Stimulated activated CD8-positive, alpha-beta memory T cell treated with anti-CD3 and anti-CD28 coated beads, Interleukin-7, amount 100 ng/mL, for 1 hour (primary cell): ENCODE measurements around the gene IGF2R.
"Not testable (repeated sequence)": the region's sequence is repeated elsewhere in the genome, so short reads cannot be mapped to it uniquely, and the experiment has no call there.

Experiments
- DNase-seq, 2 donors: peaks; one replicate each; pipeline ENCODE4 v3.0.0-alpha.2; 2020; ENCODE audit warnings: low read depth in 2 of 2

Gene IGF2R

DNA sequence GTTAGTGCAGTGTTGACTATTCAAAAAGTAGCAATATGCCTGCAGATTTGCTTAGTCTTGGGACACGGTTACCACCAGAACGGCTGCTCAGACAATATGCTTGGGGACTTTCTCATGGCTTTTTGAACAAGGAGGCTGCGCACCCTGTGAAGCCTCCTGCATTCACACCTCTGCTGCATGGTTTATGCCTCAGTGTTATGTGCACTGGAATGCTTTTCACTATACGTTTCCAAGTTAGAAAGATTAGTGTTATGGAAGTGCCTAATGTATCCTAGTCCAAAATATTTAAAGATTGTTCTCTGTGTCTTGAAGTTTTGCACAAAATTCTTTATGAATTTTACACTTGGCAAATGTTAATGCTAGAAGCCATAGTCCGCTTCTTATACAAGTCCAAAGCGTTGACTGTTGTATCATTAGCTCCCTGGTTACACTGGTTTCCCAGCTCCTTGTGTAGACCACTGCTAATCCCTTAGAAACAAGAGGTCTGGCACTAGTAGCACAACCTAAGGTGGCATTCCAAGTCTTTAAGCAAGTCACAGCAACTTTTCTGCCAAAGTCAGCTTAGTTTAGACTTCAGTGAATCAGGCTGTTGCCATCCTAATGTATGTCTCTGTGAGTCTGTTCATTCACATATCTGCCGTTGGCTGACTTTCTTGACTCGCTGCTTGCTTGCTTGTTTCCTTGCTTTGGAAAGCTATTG, 126.4 kb downstream of the IGF2R start:
- no peak for DNase-seq

DNA sequence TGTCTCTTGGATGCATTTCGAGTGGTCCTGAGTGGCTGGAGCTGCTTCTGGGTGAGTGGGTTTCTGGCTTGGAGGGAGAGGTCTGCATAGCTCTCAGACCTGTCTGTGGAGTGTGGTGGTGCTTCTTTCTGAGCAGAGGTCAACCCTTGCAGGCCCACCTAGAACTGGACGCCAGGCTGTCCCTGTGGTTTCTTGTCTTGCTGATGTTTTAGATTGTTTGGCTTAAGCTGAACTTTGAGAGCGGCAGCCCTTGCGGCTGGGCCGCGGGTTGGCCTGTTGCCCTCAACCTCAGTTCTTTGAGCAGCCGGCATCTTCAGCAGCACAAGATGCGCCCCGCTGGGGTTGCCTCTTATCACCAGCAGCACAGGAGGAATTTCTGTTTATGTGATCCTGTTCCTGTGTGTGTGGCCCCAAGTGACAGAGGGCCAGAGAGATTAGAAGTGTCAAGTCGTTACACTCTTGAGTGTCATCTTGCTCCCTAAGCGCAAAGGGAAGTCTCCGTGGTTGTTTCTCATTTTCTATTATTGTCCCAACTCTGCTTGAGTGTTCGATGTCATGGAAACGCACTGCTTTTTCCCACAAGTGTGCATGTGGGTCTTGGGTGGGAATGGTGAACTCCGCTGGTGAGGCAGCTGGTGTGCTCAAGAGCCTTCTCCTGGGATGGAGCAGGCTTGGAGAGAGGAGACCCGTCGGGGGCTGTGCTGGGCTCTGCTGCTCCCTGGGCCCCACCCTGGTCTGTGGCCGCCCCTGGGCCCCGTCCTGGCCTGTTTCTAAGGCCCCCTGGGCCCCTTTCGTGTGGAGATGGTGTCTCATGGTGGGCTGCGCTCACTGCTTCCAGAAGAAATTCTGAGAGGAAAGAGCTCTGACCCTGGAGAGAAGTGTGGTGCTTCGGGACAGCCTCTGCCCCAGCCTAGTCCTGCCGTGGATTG, 132.7 kb downstream of the IGF2R start:
- no peak for DNase-seq

DNA sequence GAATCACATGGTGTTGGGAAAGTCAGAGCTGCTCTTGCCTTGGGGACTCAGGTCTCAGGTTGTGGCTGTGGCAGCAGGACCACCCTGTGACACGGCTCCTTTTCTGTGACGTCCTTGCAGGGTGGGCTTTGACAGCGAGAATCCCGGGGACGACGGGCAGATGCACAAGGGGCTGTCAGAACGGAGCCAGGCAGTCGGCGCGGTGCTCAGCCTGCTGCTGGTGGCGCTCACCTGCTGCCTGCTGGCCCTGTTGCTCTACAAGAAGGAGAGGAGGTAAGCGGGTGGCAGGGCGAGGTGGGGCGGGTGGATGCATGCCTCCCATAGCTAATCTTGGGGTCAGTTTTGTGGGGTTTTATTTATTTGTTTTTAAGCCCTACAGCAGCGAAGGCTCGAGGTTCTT, 133.5 kb downstream of the IGF2R start:
- DNase-seq: no peak

DNA sequence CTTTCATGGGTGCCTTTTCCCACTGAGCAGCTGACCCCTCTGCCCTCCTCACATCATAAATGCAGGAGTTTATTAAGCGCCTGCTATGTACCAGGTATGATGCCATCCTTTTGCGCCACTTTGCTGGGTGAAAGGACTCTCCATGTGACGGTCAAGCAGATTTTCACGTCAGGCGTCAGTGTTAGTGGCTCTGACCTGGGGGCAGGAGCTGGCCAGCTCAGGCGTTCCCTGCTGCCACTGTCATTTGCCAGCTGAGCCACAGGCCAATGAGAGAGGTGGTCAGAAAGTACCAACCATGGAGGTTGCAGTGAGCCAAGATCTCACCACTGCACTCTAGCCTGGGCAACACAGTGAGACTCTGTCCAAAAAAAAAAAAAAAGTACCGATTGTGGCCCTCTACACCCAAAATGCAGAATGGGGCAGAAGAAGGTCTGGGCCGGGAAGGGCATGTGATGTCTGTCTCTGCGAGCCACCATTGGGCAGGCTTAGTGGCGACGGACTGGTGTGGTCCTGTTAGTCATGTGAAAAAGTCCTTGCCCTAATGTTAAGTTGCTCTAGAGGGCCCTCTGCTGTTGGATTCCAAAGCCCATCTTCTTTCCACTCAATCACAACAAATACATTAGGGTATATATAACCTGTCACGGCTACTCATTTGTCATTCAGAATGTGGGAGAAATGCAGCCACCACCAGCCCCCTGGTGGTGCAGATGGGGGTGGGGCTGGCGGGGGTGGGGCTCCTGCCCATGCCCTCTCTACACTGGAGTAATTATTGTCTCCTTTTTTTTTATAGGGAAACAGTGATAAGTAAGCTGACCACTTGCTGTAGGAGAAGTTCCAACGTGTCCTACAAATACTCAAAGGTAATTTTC, 134.3 kb downstream of the IGF2R start:
- DNase-seq: no peak

DNA sequence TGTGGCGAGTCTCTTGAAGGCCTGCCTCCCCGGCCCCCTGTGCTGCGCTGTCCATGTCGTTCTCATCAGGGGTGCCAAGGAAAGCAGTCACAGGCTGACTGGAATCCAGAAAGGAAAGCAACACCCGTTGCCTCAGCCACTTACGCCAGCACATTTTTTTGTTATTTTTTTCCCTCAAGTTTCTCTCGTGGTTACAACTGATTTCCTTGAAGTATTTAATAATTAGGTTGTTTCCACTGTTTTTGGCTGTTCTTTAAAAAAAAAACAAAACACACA, 134.9 kb downstream of the IGF2R start:
- DNase-seq: no peak

DNA sequence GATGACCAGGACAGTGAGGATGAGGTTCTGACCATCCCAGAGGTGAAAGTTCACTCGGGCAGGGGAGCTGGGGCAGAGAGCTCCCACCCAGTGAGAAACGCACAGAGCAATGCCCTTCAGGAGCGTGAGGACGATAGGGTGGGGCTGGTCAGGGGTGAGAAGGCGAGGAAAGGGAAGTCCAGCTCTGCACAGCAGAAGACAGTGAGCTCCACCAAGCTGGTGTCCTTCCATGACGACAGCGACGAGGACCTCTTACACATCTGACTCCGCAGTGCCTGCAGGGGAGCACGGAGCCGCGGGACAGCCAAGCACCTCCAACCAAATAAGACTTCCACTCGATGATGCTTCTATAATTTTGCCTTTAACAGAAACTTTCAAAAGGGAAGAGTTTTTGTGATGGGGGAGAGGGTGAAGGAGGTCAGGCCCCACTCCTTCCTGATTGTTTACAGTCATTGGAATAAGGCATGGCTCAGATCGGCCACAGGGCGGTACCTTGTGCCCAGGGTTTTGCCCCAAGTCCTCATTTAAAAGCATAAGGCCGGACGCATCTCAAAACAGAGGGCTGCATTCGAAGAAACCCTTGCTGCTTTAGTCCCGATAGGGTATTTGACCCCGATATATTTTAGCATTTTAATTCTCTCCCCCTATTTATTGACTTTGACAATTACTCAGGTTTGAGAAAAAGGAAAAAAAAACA, 136.1 kb downstream of the IGF2R start:
- no peak for DNase-seq

DNA sequence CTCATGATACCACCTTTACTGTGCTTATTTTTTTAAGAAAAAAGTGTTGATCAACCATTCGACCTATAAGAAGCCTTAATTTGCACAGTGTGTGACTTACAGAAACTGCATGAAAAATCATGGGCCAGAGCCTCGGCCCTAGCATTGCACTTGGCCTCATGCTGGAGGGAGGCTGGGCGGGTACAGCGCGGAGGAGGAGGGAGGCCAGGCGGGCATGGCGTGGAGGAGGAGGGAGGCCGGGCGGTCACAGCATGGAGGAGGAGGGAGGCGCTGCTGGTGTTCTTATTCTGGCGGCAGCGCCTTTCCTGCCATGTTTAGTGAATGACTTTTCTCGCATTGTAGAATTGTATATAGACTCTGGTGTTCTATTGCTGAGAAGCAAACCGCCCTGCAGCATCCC, 137.1 kb downstream of the IGF2R start:
- DNase-seq: no peak

DNA sequence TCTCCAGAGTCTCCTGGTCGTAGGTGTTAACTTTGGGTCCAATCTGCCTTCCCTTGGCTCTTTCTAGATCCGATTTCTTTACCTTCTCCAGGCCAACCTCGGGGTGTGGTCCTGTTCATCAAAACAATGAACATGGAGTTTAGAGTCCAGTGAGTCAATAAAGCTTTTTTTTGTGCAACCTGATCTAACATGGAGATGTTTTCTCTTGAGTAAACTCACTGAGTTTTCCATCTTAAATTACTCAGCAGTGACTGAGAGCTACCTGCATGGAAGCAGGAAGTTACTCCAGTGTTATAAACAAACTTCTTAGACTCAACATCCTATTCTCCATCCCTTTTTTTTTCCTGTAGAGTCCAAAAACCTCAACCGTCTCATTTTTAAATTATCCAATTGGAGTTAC, 137.8 kb downstream of the IGF2R start:
- DNase-seq: no peak

DNA sequence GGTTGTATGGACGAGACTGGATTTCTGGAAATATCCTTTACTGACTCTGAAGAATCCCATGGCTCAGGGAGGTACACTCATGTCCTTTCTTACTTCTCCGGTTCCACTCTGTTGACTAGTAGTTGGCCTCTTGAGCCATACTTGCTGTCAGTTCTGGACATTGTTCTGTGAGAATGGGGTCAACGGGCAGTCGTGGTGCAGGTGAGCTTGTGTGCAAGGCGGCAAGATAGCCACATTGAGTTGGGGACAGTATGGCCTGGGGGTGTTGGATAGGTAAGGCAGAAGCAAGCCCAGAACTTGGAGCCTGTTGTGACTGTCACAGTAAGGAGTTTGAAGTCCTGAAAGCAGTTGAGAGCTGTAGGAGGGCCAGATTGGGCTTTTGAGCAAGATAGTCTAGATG, 139.2 kb downstream of the IGF2R start:
- DNase-seq: no peak

DNA sequence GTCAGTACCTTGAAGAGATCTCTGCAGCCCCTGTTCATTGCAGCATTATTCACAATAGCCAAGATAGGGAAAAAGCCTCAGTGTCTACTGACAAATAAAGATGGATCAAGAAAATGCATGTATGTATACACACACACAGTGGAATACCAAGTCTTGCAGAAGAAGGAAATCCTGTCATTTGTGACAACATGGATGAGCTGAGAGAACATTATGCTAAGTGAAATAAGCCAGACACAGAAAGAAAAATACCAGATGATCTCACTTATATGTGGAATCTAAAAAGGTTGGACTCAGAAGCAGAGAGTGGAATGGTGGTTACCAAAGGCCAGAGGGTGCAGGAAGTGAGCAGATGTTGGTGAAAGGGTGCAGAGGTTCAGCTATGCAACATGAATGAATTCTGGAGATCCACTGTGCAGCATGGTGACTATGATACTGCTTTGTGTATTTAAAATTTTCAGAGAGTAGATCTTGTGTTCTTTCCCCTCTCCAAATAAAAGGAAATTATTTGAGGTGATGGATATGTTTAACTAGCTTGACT, 141.8 kb downstream of the IGF2R start:
- no peak for DNase-seq

DNA sequence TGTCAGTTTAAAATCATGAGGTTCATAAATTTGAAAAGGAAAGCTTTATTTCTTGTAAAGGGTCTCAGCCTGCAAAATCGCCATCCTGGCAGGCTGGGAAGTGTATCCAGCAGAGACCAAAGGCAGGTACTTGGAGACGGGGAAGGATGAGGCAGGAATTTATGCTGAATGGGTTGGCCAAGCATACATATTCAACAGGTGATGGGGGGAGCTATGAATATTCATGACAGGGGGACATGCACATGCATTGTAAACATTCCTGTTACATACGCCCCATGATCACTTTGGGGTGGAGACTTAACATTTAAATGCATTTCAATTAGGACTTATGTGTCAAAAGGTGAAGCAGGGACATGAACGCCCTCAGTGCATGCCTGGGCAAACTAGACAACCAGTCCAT, 142.9 kb downstream of the IGF2R start:
- DNase-seq: no peak

DNA sequence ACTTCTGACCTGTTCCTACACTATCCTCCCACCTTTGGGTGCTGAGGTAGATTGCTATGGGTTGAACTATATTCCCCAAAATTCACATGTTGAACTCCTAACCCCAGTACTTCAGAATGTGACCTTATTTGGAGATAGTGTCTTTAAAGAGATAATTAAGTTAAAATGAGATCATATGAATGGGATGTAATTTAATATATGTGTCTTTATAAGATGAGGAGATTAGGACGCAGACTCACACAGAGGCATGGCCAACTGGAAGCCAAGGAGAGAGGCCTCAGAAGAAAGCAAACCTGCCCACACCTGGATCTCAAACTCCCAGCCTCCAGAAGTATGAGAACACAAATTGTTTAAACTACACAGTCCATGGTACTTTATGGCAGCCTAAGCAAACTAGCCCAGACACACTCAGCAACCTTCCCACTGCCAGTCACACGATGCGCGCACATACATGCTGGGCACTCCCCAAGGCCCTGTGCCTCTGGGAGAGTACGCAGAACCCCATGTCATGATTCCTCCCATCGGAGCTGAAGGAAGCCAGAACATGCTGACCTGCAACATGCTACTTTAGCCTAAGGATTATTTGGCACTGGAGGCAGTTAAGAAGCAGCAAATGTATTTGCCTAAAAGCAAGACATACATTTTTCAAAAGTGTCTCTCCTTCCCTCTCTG, 143.9 kb downstream of the IGF2R start:
- DNase-seq: no peak

DNA sequence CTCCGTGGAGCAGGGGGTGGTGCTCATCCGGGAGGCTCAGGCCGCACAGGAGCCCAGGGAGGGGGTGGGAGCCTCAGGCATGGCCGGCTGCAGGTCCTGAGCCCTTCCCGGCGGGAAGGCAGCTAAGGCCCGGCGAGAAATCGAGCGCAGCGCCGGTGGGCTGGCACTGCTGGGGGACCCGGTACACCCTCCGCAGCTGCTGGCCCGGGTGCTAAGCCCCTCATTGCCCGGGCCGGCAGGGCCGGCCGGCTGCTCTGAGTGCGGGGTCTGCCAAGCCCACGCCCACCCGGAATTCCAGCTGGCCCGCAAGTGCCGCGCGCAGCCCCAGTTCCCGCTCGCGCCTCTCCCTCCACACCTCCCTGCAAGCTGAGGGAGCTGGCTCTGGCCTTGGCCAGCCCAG, 145.7 kb downstream of the IGF2R start:
- DNase-seq: not testable (repeated sequence)

DNA sequence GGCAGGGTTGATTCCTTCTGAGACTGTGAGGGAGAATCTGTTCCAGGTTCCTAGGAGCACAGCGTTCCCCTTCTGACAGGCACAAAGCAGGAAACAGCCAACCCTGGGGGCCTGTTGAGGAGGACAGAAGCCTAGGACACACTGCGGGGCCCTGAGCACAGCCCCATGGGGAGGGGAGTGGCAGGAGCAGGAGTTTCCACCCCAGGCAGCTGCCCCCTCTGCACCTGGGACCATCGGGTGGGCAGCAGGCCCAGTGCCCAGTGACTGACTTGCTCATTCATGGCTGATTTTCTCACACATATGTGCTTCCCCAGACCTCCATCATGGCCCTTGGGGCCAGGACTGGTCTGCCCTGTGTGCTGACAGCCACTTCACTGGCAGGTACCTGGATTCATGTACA, 146.5 kb downstream of the IGF2R start:
- DNase-seq: no peak

DNA sequence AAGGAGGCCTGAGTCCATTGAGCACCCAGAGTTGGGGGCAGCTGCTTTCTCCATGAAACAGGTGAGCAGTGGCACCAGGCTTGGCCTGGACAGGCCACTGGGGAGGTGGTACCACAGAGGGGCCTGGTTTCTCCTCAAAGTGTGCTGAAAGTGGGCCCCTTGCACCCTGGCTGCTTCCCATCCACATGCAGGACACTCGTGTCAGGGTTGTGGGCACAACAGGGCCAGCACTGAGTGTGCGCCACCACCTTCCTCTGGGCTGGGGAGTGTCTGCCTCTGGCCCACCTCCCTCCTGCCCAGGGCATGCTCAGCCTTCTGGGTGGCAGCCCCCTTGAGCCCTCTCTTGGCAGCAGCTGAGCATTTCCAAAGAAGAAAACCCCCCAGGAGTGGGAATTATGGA, 147.5 kb downstream of the IGF2R start:
- no peak for DNase-seq

DNA sequence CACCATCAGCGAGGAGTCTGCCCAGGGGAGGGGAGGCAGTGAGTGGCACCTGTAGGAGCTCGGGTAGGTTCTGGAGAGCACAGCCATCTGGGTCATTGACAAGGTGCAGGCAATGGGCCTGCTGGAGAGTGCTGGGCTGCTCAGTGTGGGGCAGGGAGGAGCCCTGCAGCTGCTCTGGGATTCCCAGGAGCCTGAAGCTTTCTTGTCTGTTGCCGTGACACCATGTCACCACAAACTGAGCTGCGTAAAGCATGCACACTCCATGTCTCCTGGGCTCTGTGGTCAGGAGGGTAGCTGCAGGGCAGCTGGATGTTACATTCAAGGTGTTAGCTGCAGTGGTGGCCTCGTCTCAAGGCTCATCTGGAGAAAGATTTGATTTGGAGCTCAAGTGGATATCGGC, 148.3 kb downstream of the IGF2R start:
- DNase-seq: no peak

DNA sequence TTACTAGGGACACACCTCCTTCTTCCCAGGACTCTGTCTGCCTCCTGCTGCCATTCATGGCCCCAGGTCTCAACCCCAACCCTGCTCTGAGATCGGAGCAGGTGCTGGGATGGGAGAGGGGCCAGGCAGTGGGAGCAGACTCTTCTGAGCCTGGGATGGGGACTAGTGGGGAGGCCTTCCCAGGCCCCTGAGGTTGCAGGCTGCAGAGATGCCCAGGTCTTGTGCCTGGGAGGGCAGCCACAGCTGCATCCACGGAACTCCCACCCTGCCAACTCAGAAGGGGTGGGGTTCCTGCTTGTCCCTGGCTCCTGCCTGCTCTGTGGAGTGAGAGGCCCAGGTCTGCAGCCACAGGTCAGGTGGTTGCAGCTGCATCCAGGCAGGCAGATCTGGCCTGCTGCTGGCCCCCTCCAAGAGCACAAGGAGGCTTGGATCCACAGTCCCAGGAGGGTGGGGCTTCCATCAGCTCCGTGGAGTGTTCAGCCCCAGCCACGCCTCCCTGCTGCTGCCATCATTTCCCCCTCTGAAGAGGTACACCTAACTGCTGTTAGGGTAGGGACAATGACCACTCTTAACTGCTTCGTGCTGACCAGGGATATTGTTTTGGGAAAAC, 149.8 kb downstream of the IGF2R start:
- no peak for DNase-seq

DNA sequence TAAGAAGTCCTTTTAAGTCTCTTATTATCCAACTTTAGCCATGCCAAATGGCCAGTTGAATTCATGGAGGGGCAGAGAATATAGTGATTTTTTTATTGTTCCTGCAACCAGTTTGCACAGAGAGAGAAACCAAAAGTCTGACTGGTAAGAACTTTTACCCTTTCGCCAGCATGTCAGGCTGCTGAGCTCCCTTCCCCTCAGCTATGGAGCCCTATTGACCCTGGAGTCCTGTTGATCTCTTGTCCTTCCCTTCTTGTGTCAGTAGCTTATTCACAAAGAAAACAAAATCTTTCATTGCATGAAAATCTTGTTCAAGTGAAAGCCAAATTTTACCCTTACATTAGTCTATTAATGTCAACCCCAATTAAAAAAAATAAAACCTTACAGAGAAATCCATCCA, 151.2 kb downstream of the IGF2R start:
- no peak for DNase-seq

DNA sequence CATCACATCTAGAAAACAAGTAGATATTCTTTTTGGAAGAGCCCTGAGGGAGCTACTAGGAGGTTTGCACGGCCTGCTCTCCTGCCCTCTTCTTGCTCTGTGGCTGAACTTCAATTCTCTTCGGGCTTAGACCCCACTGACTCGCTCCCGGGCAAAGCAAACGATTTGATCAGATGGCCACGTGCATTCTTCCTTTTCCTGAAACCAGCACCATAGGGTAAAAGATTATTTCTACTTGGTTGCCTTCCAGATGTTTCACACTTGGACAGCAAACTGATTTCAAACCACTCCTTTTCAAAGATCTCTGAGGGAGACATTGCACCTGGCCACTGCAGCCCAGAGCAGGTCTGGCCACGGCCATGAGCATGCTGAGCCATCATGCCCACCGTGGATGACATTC, 152.7 kb downstream of the IGF2R start, which contains the start of gene SLC22A1:
Gene SLC22A1 (plus strand): TSS at position 258 of the 400 bp plus-strand sequence. CDS start 121 bp downstream, at position 379.
- no peak for DNase-seq

DNA sequence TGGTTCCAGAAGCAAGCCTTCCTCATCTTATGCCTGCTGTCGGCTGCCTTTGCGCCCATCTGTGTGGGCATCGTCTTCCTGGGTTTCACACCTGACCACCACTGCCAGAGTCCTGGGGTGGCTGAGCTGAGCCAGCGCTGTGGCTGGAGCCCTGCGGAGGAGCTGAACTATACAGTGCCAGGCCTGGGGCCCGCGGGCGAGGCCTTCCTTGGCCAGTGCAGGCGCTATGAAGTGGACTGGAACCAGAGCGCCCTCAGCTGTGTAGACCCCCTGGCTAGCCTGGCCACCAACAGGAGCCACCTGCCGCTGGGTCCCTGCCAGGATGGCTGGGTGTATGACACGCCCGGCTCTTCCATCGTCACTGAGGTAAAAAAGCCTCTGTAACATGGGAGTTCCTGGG, 153.1 kb downstream of the IGF2R start:
- no peak for DNase-seq

DNA sequence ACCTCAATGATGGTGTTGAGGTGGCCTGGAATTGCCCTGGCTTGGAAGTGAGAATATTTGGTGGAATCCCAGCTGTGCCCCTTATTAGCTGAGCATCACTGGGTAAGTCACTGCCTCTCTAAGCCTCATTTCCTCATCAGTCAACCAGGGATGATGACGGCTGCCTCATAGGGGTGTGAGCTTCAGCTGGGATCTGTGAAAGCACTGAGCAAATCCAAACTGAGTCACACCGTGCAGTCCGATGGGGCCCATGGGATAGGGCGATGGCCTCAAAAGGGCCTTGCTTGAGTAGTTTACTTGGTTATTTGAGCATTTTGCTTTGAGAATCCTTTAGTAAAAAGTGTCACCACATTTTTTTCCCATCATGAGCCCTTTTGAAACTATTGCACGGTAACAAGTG, 153.9 kb downstream of the IGF2R start:
- no peak for DNase-seq
